H1 (cell line): ENCODE results near the gene ADARB2. TPM values are rescaled to one million over a fixed set of nuclear protein-coding genes. Genes with fewer than 3 reads are reported as not detected.

Experiments
- CTCF ChIA-PET: fragments of 300-600 bp; sonication (Branson Sonifier 250); formaldehyde crosslinking; loops from one replicate; lab custom pipeline; 2021; ENCODE audit not compliant: partially characterized antibody; lab: Charles Lee
- POLR2A ChIA-PET: fragments of 300-600 bp; sonication (Branson Sonifier 250); formaldehyde crosslinking; loops from one replicate; lab custom pipeline; 2021; ENCODE audit warnings: inconsistent platforms; ENCODE audit not compliant: partially characterized antibody; lab: Charles Lee
- DNase-seq, 2 experiments: peaks; one replicate each; pipeline versions ENCODE4 v3.0.0 to v3.0.0-alpha.2; 2010 to 2022; ENCODE audit warnings: low spot score in 2 of 2, low read depth in 1 of 2, mixed read lengths in 1 of 2
- FAIRE-seq: peaks from 2 replicates; lab custom pipeline; 2011; peaks lifted over from hg19 to GRCh38; lab: Jason Lieb, UNC
- H2AFZ ChIP-seq: 2 replicates; pipeline ENCODE4 v1.8.1; 2012; ENCODE audit warnings: low read length, inconsistent platforms
- H2AK5ac ChIP-seq: 2 replicates; pipeline ENCODE4 v1.6.1; 2013; ENCODE audit warnings: low read depth, low read length
- H2BK120ac ChIP-seq: replicated peaks from 2 replicates; pipeline ENCODE3; 2013; ENCODE audit warnings: low read depth, low read length, inconsistent platforms
- H2BK12ac ChIP-seq: 2 replicates; pipeline ENCODE4 v1.6.1; 2013; ENCODE audit warnings: low read depth, low read length
- H2BK15ac ChIP-seq: 2 replicates; pipeline ENCODE4 v1.6.1; 2013; ENCODE audit warnings: low read length
- H2BK20ac ChIP-seq: 2 replicates; pipeline ENCODE4 v1.6.1; 2013; ENCODE audit warnings: low read length
- H2BK5ac ChIP-seq: 2 replicates; pipeline ENCODE4 v1.6.1; 2013; ENCODE audit warnings: low read depth, low read length
- H3K14ac ChIP-seq: 2 replicates; pipeline ENCODE4 v1.6.1; 2013; ENCODE audit warnings: inconsistent platforms; ENCODE audit not compliant: insufficient read length
- H3K18ac ChIP-seq: 2 replicates; pipeline ENCODE4 v1.6.1; 2013; ENCODE audit warnings: low read length; ENCODE audit errors: extremely low read depth
- H3K23ac ChIP-seq: 2 replicates; pipeline ENCODE4 v1.6.1; 2013; ENCODE audit warnings: inconsistent platforms; ENCODE audit not compliant: insufficient read length
- H3K23me2 ChIP-seq: 2 replicates; pipeline ENCODE4 v1.6.1; 2013; ENCODE audit warnings: low read depth, low read length
- H3K27ac ChIP-seq: 2 replicates; pipeline ENCODE4 v1.6.1; 2011; ENCODE audit warnings: low read depth, low read length, inconsistent platforms
- H3K27me3 ChIP-seq, 4 experiments: replicated peaks in 1 of 4; 1 replicate in 1 of 4; 2 replicates in 3 of 4; pipeline versions ENCODE4 v1.6.1 to v1.8.1; 2011 to 2013; ENCODE audit warnings: low read length in 3 of 4, mild to moderate bottlenecking in 3 of 4, inconsistent platforms in 2 of 4, mixed read lengths in 2 of 4, moderate library complexity in 1 of 4; ENCODE audit not compliant: control insufficient read depth in 3 of 4, insufficient read depth in 3 of 4; ENCODE audit errors: extremely low read depth in 1 of 4
- H3K36me3 ChIP-seq, 4 experiments: 2 replicates each; pipeline versions ENCODE4 v1.6.1 to v1.8.1; 2011 to 2013; ENCODE audit warnings: mild to moderate bottlenecking in 4 of 4, low read length in 3 of 4, moderate library complexity in 2 of 4, control low read depth in 1 of 4, inconsistent platforms in 1 of 4; ENCODE audit not compliant: insufficient read depth in 4 of 4, control insufficient read depth in 2 of 4
- H3K4ac ChIP-seq: replicated peaks from 2 replicates; pipeline ENCODE3; 2013; ENCODE audit warnings: low read length, low read depth, mixed read lengths, inconsistent platforms; ENCODE audit not compliant: insufficient read length
- H3K4me1 ChIP-seq, 4 experiments: replicated peaks in 1 of 4; 1 replicate in 1 of 4; 2 replicates in 3 of 4; pipeline versions ENCODE4 v1.6.1 to v1.8.1; 2011 to 2013; ENCODE audit warnings: low read length in 3 of 4, inconsistent platforms in 2 of 4, mixed read lengths in 1 of 4; ENCODE audit not compliant: insufficient read depth in 4 of 4, control insufficient read depth in 3 of 4
- H3K4me2 ChIP-seq, 2 experiments: 2 replicates each; pipeline versions ENCODE4 v1.6.1 to v1.8.1; 2011 to 2013; ENCODE audit warnings: low read depth in 2 of 2, low read length in 2 of 2, control low read depth in 1 of 2, inconsistent platforms in 1 of 2, mild to moderate bottlenecking in 1 of 2; ENCODE audit not compliant: insufficient read depth in 1 of 2
- H3K4me3 ChIP-seq, 4 experiments: fragments of 200-600, 300-600 bp in 1 of 4; sonication (generic), shearing (Covaris generic), sonication (Bioruptor Twin) in 1 of 4; 2 replicates each; pipeline versions ENCODE4 v1.5.1 to v1.8.1; 2011 to 2016; ENCODE audit warnings: low read length in 4 of 4, low read depth in 3 of 4, control low read depth in 2 of 4, inconsistent platforms in 2 of 4, mild to moderate bottlenecking in 2 of 4, mixed read lengths in 1 of 4, moderate library complexity in 1 of 4; ENCODE audit not compliant: insufficient read depth in 2 of 4; ENCODE audit errors: extremely low read depth in 1 of 4
- H3K56ac ChIP-seq: replicated peaks from 2 replicates; pipeline ENCODE3; 2013; ENCODE audit warnings: low read depth, mild to moderate bottlenecking, mixed read lengths, low read length, inconsistent platforms; ENCODE audit not compliant: insufficient read length
- H3K79me1 ChIP-seq: 2 replicates; pipeline ENCODE4 v1.6.1; 2013; ENCODE audit warnings: low read depth, low read length, control low read depth
- H3K79me2 ChIP-seq, 2 experiments: 2 replicates each; pipeline versions ENCODE4 v1.6.1 to v1.8.1; 2012 to 2013; ENCODE audit warnings: low read length in 2 of 2, mild to moderate bottlenecking in 2 of 2, inconsistent platforms in 1 of 2; ENCODE audit not compliant: insufficient read depth in 2 of 2, control insufficient read depth in 1 of 2
- H3K9ac ChIP-seq, 4 experiments: replicated peaks in 1 of 4; 1 replicate in 1 of 4; 2 replicates in 3 of 4; pipeline versions ENCODE4 v1.6.1 to v1.8.1; 2011 to 2013; ENCODE audit warnings: low read depth in 3 of 4, low read length in 3 of 4, control low read depth in 2 of 4, mild to moderate bottlenecking in 2 of 4, moderate library complexity in 2 of 4, inconsistent platforms in 1 of 4; ENCODE audit errors: extremely low read depth in 1 of 4
- H3K9me3 ChIP-seq, 2 experiments: 2 replicates each; pipeline versions ENCODE4 v1.6.1 to v1.8.1; 2012 to 2013; ENCODE audit warnings: mild to moderate bottlenecking in 2 of 2, moderate library complexity in 2 of 2, control low read depth in 1 of 2, inconsistent platforms in 1 of 2, low read depth in 1 of 2, low read length in 1 of 2, mixed read lengths in 1 of 2; ENCODE audit not compliant: insufficient read depth in 2 of 2
- H4K20me1 ChIP-seq, 2 experiments: replicated peaks in 1 of 2; 2 replicates each; pipeline versions ENCODE3 to v1.8.1; 2011 to 2013; ENCODE audit warnings: inconsistent platforms in 2 of 2, low read length in 2 of 2, mild to moderate bottlenecking in 1 of 2; ENCODE audit not compliant: insufficient read depth in 2 of 2, control insufficient read depth in 1 of 2
- H4K5ac ChIP-seq: 2 replicates; pipeline ENCODE4 v1.6.1; 2013; ENCODE audit warnings: low read length, low read depth, mixed read lengths, inconsistent platforms; ENCODE audit not compliant: insufficient read length
- H4K8ac ChIP-seq: 2 replicates; pipeline ENCODE4 v1.8.0; 2013; ENCODE audit warnings: mild to moderate bottlenecking, moderate library complexity, low read length, inconsistent platforms; ENCODE audit not compliant: insufficient read depth; ENCODE audit errors: extremely low read depth
- H4K91ac ChIP-seq: replicated peaks from 2 replicates; pipeline ENCODE3; 2013; ENCODE audit warnings: low read length, mixed read lengths, inconsistent platforms; ENCODE audit not compliant: insufficient read length
- MAX ChIP-seq: IDR thresholded peaks from 2 replicates; pipeline ENCODE4 v1.6.1; 2012; ENCODE audit warnings: inconsistent platforms
- WGBS, 2 experiments: shearing (Covaris generic) in 1 of 2; methylation state at CpG; one replicate each; pipeline versions ENCODE4 v1.1.6 to v1.1.7; 2013 to 2015; ENCODE audit warnings: low lambda C conversion rate in 2 of 2, mixed read lengths in 2 of 2, inconsistent platforms in 1 of 2, low coverage in 1 of 2, missing lambda C conversion rate in 1 of 2; ENCODE audit not compliant: insufficient replicate concordance in 2 of 2, insufficient coverage in 1 of 2, insufficient read length in 1 of 2; ENCODE audit errors: extremely low coverage in 1 of 2, missing lambda C conversion rate in 1 of 2; 5-methylcytosine and 5-hydroxymethylcytosine counted together
- polyA plus RNA-seq, 7 experiments: library from polyadenylated mRNA; depleted of rRNA in 3 of 7; stranded (reverse) in 5 of 7; unstranded in 2 of 7; fragments of >200 nt in 5 of 7; fragments of 200-250 nt in 2 of 7; gene quantifications; 1 replicate in 5 of 7; 2 replicates in 1 of 7; 4 replicates in 1 of 7; pipeline versions ENCODE4 v1.2.1 to v1.2.3, GENCODE V29; 2011 to 2013; ENCODE audit warnings: missing spikeins in 2 of 7, mixed read lengths in 2 of 7
- total RNA-seq: library from RNA; stranded (reverse); fragmentation: NEBNext Ultra II Directional; extraction: Animal tissue kit (Norgen Biotek cat#: 25700); gene quantifications from 2 replicates; pipeline ENCODE4 v1.2.1, GENCODE V29; 2021

ADARB2 gene
- total and polyA plus RNA-seq, 2 of the 8 experiments (the other 6 are each of a cell fraction or from before 2014, with no cell fraction given), result 2.2 to 2.8 TPM

- Histone ChIP-seq H3K18ac (no peak overlapping the region), H3K23me2 (no peaks in the 10 kb centered on the region), H2BK5ac (no peak overlapping the region), H2BK12ac (no peak overlapping the region), H3K4me2 (no peak overlapping the region), H3K79me1 (no peaks in the 10 kb centered on the region), H3K4ac (no peak overlapping the region), H3K4me3 (no peak overlapping the region), H4K5ac (no peak overlapping the region), H2AFZ (no peak overlapping the region), H3K36me3 (no peaks in the 10 kb centered on the region), H4K20me1 (no peaks in the 10 kb centered on the region), H3K9me3 (no peaks in the 10 kb centered on the region), H3K56ac (no peak overlapping the region), H3K14ac (no peak overlapping the region), H4K8ac (peak overlapping the region; percentile 23; the same call in 1 of the 2 replicates), H3K79me2 (no peaks in the 10 kb centered on the region), H3K4me1 (peaks cover 0 to 5% (median 1%) of the 10 kb centered on the region in 4 experiments; a peak in 2 of 7 replicates), H3K9ac (no peak overlapping the region), H4K91ac (no peak overlapping the region), H2BK20ac (no peak overlapping the region), H2BK15ac (no peak overlapping the region), H2AK5ac (no peak overlapping the region), H3K27me3 (no peaks in the 10 kb centered on the region), H3K23ac (no peak overlapping the region), H3K27ac (no peak overlapping the region), H2BK120ac (no peak overlapping the region)
- POLR2A ChIA-PET, result interaction anchor here (0.8 kb wide), 1 partner anchor 9 kb away, joined by 3 read pairs; no protein-coding TSS in a partner anchor
- CTCF ChIA-PET, result interaction anchor here (0.6 kb wide), 1 partner anchor 835 kb away, joined by 3 read pairs; no protein-coding TSS in a partner anchor
- 76% methylated on average over 13 of the region's 14 CpGs; no CpG with 5 or more reads in 1 of the 2 experiments for WGBS, 2 experiments
- DNase-seq (no peak), FAIRE-seq (no peak)
- TF ChIP-seq MAX, result no peak
Measured at GRCh38 chr10:1661859-1662437, 75.4 kb downstream of the ADARB2 start.
